Brain microvascular endothelial cell (primary cell): ENCODE measurements around the gene FXYD3.

Source experiments
- DNase-seq: peaks from one replicate; pipeline ENCODE4 v3.0.0-alpha.2; 2020
- H3K27ac ChIP-seq: fragments of 250-450 bp; sonication (Bioruptor Pico); 2 replicates; pipeline ENCODE4 v1.5.1; 2020; ENCODE audit warnings: mild to moderate bottlenecking, moderate library complexity
- H3K27me3 ChIP-seq: fragments of 250-450 bp; sonication (Bioruptor Pico); replicated peaks from 2 replicates; pipeline ENCODE4 v1.5.1; 2020; ENCODE audit warnings: mild to moderate bottlenecking
- H3K36me3 ChIP-seq: fragments of 250-450 bp; sonication (Bioruptor Pico); replicated peaks from 2 replicates; pipeline ENCODE4 v1.5.1; 2020; ENCODE audit warnings: mild to moderate bottlenecking
- H3K4me3 ChIP-seq: 2 replicates; pipeline ENCODE4 v1.5.1; 2011; ENCODE audit warnings: low read depth, mild to moderate bottlenecking, control low read depth, low read length, moderate library complexity
- in situ Hi-C: cut with HindIII; loops from 2 replicates; pipeline ENCODE4 v1.10.0; 2017; ENCODE audit warnings: low sequenced_read_pairs, low pct_ligation_motif_present
- TF ChIP-seq, protein P1 (sequence below): IDR thresholded peaks from 2 replicates; pipeline ENCODE4 v1.5.1; 2011; ENCODE audit warnings: low read depth, mild to moderate bottlenecking, moderate library complexity, low read length, control low read depth, inconsistent platforms; ENCODE audit errors: missing control alignments

Gene FXYD3

DNA sequence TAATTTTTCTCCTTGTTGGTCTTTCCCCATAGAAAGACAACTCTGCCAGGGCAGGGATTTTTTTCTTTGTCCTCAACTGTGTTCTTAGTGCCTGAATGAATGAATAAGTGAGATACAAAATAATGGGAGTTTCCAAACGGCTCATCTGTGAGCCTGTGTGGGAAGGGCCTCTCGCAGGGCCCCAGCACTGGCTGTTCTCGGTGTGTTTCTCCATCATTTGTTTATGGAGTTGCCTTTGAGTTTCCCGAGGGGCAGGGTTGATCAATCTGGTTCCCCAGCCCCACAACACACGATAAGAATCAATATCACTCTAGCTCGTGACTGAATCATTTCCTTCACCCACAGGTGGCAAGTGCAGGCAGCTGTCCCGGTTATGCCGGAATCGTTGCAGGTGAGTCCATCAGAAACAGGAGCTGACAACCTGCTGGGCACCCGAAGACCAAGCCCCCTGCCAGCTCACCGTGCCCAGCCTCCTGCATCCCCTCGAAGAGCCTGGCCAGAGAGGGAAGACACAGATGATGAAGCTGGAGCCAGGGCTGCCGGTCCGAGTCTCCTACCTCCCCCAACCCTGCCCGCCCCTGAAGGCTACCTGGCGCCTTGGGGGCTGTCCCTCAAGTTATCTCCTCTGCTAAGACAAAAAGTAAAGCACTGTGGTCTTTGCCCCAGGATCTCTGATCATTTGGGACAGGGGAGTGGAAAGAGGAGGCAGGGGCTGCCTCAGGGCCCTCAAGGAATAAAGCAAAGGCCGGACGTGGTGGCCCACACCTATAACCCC lies 53.8 kb downstream of the FXYD3 start:
- no peaks in the 10 kb centered on the region for H3K27me3 ChIP-seq
- no peak overlapping the region for H3K27ac ChIP-seq
- TF ChIP-seq, protein P1, sequence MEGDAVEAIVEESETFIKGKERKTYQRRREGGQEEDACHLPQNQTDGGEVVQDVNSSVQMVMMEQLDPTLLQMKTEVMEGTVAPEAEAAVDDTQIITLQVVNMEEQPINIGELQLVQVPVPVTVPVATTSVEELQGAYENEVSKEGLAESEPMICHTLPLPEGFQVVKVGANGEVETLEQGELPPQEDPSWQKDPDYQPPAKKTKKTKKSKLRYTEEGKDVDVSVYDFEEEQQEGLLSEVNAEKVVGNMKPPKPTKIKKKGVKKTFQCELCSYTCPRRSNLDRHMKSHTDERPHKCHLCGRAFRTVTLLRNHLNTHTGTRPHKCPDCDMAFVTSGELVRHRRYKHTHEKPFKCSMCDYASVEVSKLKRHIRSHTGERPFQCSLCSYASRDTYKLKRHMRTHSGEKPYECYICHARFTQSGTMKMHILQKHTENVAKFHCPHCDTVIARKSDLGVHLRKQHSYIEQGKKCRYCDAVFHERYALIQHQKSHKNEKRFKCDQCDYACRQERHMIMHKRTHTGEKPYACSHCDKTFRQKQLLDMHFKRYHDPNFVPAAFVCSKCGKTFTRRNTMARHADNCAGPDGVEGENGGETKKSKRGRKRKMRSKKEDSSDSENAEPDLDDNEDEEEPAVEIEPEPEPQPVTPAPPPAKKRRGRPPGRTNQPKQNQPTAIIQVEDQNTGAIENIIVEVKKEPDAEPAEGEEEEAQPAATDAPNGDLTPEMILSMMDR, result no peak
- peaks cover 31% of the 10 kb centered on the region for H3K36me3 ChIP-seq
- no peak for DNase-seq
- in situ Hi-C loops, result no loop called here
- H3K4me3 ChIP-seq, result no peak overlapping the region

GRCh38 chr19:35170359-35171061 lies 54.9 kb downstream of the FXYD3 start:
- in situ Hi-C loops, result no loop called here
- TF ChIP-seq, protein P1, result no peak
- Histone ChIP-seq H3K36me3 (peaks cover 20% of the 10 kb centered on the region), H3K4me3 (no peak overlapping the region), H3K27ac (no peak overlapping the region), H3K27me3 (no peaks in the 10 kb centered on the region)
- no peak for DNase-seq

- Histone ChIP-seq H3K27me3 (no peaks in the 10 kb centered on the region), H3K36me3 (peaks cover 8% of the 10 kb centered on the region), H3K27ac (no peak overlapping the region), H3K4me3 (no peak overlapping the region)
- TF ChIP-seq, protein P1, result no peak
- DNase-seq, result no peak
- in situ Hi-C loops, result no loop called here
Measured at GRCh38 chr19:35171730-35172129, 56.1 kb downstream of the FXYD3 start.
